ENCODE measurements around the gene GCFC2.

GCFC2 gene

GRCh38 chr2:75646583-75647425, 63.9 kb downstream of the GCFC2 start, which contains the start of gene MRPL19:
MRPL19 (plus strand) TSS chr2:75646783; CDS start chr2:75646808, 25 bp downstream.
- Histone ChIP-seq H3K9ac (ENCODE audit: low read length) (peak within 1 kb of the TSS; percentile 88), H3K27ac (ENCODE audit: low read depth, low read length) (peak within 1 kb of the TSS; percentile 92)

GRCh38 chr2:75646090-75646582, 64.6 kb downstream of the GCFC2 start:
- no peaks in the 10 kb centered on the region for H3K27me3 ChIP-seq (ENCODE audit: control insufficient read depth, insufficient read depth, low read length)
- peak overlapping the region; percentile 79 for H3K4me3 ChIP-seq (ENCODE audit: low read depth, low read length)
- H3K36me3 ChIP-seq (ENCODE audit: control insufficient read depth, insufficient read depth, low read length), result peaks cover 24% of the 10 kb centered on the region
- H3K27ac ChIP-seq (ENCODE audit: low read depth, low read length), result peak overlapping the region; percentile 92
- H3K9me3 ChIP-seq (ENCODE audit: control insufficient read depth, insufficient read depth, low read depth, low read length), result no peaks in the 10 kb centered on the region
- H3K9ac ChIP-seq (ENCODE audit: low read length), result peak overlapping the region; percentile 88
- H3K4me1 ChIP-seq (ENCODE audit: control insufficient read depth, insufficient read depth, low read length), result peaks cover 3% of the 10 kb centered on the region; the same call in 1 of the 2 replicates

More at GRCh38 chr2:75646583-75647425, 63.9 kb downstream of the GCFC2 start, which contains the start of gene MRPL19:
- H3K4me1 ChIP-seq (ENCODE audit: control insufficient read depth, insufficient read depth, low read length), result peaks cover 3% of the 10 kb centered on the region; the same call in 1 of the 2 replicates
- peaks cover 31% of the 10 kb centered on the region for H3K36me3 ChIP-seq (ENCODE audit: control insufficient read depth, insufficient read depth, low read length)
- no peaks in the 10 kb centered on the region for H3K27me3 ChIP-seq (ENCODE audit: control insufficient read depth, insufficient read depth, low read length)
- H3K9me3 ChIP-seq (ENCODE audit: control insufficient read depth, insufficient read depth, low read depth, low read length), result no peaks in the 10 kb centered on the region
- peak within 1 kb of the TSS; percentile 79 for H3K4me3 ChIP-seq (ENCODE audit: low read depth, low read length)

- Histone ChIP-seq H3K9me3 (ENCODE audit: control insufficient read depth, insufficient read depth, low read depth, low read length) (no peaks in the 10 kb centered on the region), H3K4me1 (ENCODE audit: control insufficient read depth, insufficient read depth, low read length) (peaks cover 3% of the 10 kb centered on the region; the same call in 1 of the 2 replicates), H3K27me3 (ENCODE audit: control insufficient read depth, insufficient read depth, low read length) (no peaks in the 10 kb centered on the region), H3K36me3 (ENCODE audit: control insufficient read depth, insufficient read depth, low read length) (peaks cover 19% of the 10 kb centered on the region), H3K9ac (ENCODE audit: low read length) (no peak overlapping the region), H3K27ac (ENCODE audit: low read depth, low read length) (no peak overlapping the region), H3K4me3 (ENCODE audit: low read depth, low read length) (no peak overlapping the region)
Observed at GRCh38 chr2:75645643-75646042, 65.1 kb downstream of the GCFC2 start.

- Histone ChIP-seq H3K4me1 (ENCODE audit: control insufficient read depth, insufficient read depth, low read length) (peaks cover 3% of the 10 kb centered on the region; the same call in 1 of the 2 replicates), H3K4me3 (ENCODE audit: low read depth, low read length) (no peak overlapping the region), H3K9me3 (ENCODE audit: control insufficient read depth, insufficient read depth, low read depth, low read length) (no peaks in the 10 kb centered on the region), H3K9ac (ENCODE audit: low read length) (no peak overlapping the region), H3K27ac (ENCODE audit: low read depth, low read length) (no peak overlapping the region), H3K27me3 (ENCODE audit: control insufficient read depth, insufficient read depth, low read length) (no peaks in the 10 kb centered on the region), H3K36me3 (ENCODE audit: control insufficient read depth, insufficient read depth, low read length) (peaks cover 4% of the 10 kb centered on the region)
Observed at GRCh38 chr2:75643980-75644379, 66.7 kb downstream of the GCFC2 start.

- no peak overlapping the region for H3K9ac ChIP-seq (ENCODE audit: low read length)
- H3K4me1 ChIP-seq (ENCODE audit: control insufficient read depth, insufficient read depth, low read length), result peaks cover 3% of the 10 kb centered on the region; the same call in 1 of the 2 replicates
- no peak overlapping the region for H3K4me3 ChIP-seq (ENCODE audit: low read depth, low read length)
- H3K27me3 ChIP-seq (ENCODE audit: control insufficient read depth, insufficient read depth, low read length), result no peaks in the 10 kb centered on the region
- H3K36me3 ChIP-seq (ENCODE audit: control insufficient read depth, insufficient read depth, low read length), result no peaks in the 10 kb centered on the region
- H3K27ac ChIP-seq (ENCODE audit: low read depth, low read length), result no peak overlapping the region
- H3K9me3 ChIP-seq (ENCODE audit: control insufficient read depth, insufficient read depth, low read depth, low read length), result no peaks in the 10 kb centered on the region
Observed at GRCh38 chr2:75641587-75641986, 69.1 kb downstream of the GCFC2 start.

- Histone ChIP-seq H3K27me3 (ENCODE audit: control insufficient read depth, insufficient read depth, low read length) (no peaks in the 10 kb centered on the region), H3K9ac (ENCODE audit: low read length) (no peak overlapping the region), H3K27ac (ENCODE audit: low read depth, low read length) (no peak overlapping the region), H3K4me1 (ENCODE audit: control insufficient read depth, insufficient read depth, low read length) (no peaks in the 10 kb centered on the region), H3K4me3 (ENCODE audit: low read depth, low read length) (no peak overlapping the region), H3K36me3 (ENCODE audit: control insufficient read depth, insufficient read depth, low read length) (no peaks in the 10 kb centered on the region), H3K9me3 (ENCODE audit: control insufficient read depth, insufficient read depth, low read depth, low read length) (no peaks in the 10 kb centered on the region)
Observed at GRCh38 chr2:75640621-75641121, 70.0 kb downstream of the GCFC2 start.

GRCh38 chr2:75637568-75637967, 73.1 kb downstream of the GCFC2 start:
- H3K27me3 ChIP-seq (ENCODE audit: control insufficient read depth, insufficient read depth, low read length), result no peaks in the 10 kb centered on the region
- H3K9ac ChIP-seq (ENCODE audit: low read length), result no peak overlapping the region
- H3K4me1 ChIP-seq (ENCODE audit: control insufficient read depth, insufficient read depth, low read length), result peaks cover 3% of the 10 kb centered on the region; the same call in 1 of the 2 replicates
- no peak overlapping the region for H3K4me3 ChIP-seq (ENCODE audit: low read depth, low read length)
- H3K9me3 ChIP-seq (ENCODE audit: control insufficient read depth, insufficient read depth, low read depth, low read length), result no peaks in the 10 kb centered on the region
- no peak overlapping the region for H3K27ac ChIP-seq (ENCODE audit: low read depth, low read length)
- H3K36me3 ChIP-seq (ENCODE audit: control insufficient read depth, insufficient read depth, low read length), result no peaks in the 10 kb centered on the region

- Histone ChIP-seq H3K36me3 (ENCODE audit: control insufficient read depth, insufficient read depth, low read length) (no peaks in the 10 kb centered on the region), H3K9me3 (ENCODE audit: control insufficient read depth, insufficient read depth, low read depth, low read length) (no peaks in the 10 kb centered on the region), H3K4me3 (ENCODE audit: low read depth, low read length) (no peak overlapping the region), H3K4me1 (ENCODE audit: control insufficient read depth, insufficient read depth, low read length) (peaks cover 10% of the 10 kb centered on the region; the same call in 1 of the 2 replicates), H3K27ac (ENCODE audit: low read depth, low read length) (no peak overlapping the region), H3K27me3 (ENCODE audit: control insufficient read depth, insufficient read depth, low read length) (no peaks in the 10 kb centered on the region), H3K9ac (ENCODE audit: low read length) (no peak overlapping the region)
Observed at GRCh38 chr2:75634945-75635344, 75.8 kb downstream of the GCFC2 start.

- H3K9me3 ChIP-seq (ENCODE audit: control insufficient read depth, insufficient read depth, low read depth, low read length), result no peaks in the 10 kb centered on the region
- peaks cover 10% of the 10 kb centered on the region; the same call in 1 of the 2 replicates for H3K4me1 ChIP-seq (ENCODE audit: control insufficient read depth, insufficient read depth, low read length)
- no peaks in the 10 kb centered on the region for H3K27me3 ChIP-seq (ENCODE audit: control insufficient read depth, insufficient read depth, low read length)
- no peak overlapping the region for H3K4me3 ChIP-seq (ENCODE audit: low read depth, low read length)
- no peaks in the 10 kb centered on the region for H3K36me3 ChIP-seq (ENCODE audit: control insufficient read depth, insufficient read depth, low read length)
- no peak overlapping the region for H3K27ac ChIP-seq (ENCODE audit: low read depth, low read length)
- no peak overlapping the region for H3K9ac ChIP-seq (ENCODE audit: low read length)
Observed at GRCh38 chr2:75633620-75634019, 77.1 kb downstream of the GCFC2 start.

GRCh38 chr2:75632813-75633212, 77.9 kb downstream of the GCFC2 start:
- peaks cover 10% of the 10 kb centered on the region; the same call in 1 of the 2 replicates for H3K4me1 ChIP-seq (ENCODE audit: control insufficient read depth, insufficient read depth, low read length)
- H3K27me3 ChIP-seq (ENCODE audit: control insufficient read depth, insufficient read depth, low read length), result no peaks in the 10 kb centered on the region
- no peak overlapping the region for H3K4me3 ChIP-seq (ENCODE audit: low read depth, low read length)
- H3K27ac ChIP-seq (ENCODE audit: low read depth, low read length), result no peak overlapping the region
- H3K9me3 ChIP-seq (ENCODE audit: control insufficient read depth, insufficient read depth, low read depth, low read length), result no peaks in the 10 kb centered on the region
- no peaks in the 10 kb centered on the region for H3K36me3 ChIP-seq (ENCODE audit: control insufficient read depth, insufficient read depth, low read length)
- no peak overlapping the region for H3K9ac ChIP-seq (ENCODE audit: low read length)
